ENCODE results near the gene CYP27A1. TPM values are rescaled to one million over a fixed set of nuclear protein-coding genes. Genes with fewer than 3 reads are reported as not detected.

CYP27A1 gene
- total RNA-seq, 1 donor from 2014 or later: 0.11 TPM

DNA sequence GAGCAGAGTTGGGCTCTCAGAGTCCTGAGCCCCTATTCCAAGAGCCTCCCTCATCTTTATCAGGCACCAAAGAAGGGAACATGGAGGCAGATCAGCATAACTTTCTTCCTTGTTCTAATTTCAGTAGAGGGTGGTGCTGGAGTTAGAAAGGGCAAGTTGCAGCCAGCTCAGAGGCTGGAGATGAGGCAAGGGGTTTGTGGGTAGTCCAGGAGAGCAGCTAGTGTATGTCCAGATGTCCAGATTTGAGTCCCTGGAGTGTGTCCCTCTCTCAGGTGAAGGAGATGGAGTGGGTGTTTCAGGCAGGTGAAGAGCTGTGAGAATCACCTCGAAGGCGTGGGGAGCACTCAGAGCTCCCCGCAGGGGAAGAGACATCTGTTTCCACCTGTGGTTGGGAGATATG is 50.1 kb downstream of the CYP27A1 start:
- Mint-ChIP-seq H3K9me3 (no peaks in the 10 kb centered on the region), H3K27ac (no peak overlapping the region), H3K4me1 (no peaks in the 10 kb centered on the region), H3K36me3 (no peaks in the 10 kb centered on the region), H3K4me3 (no peak overlapping the region), H3K27me3 (ENCODE audit: insufficient read depth, low read depth) (peaks cover 15% of the 10 kb centered on the region)
- TF ChIP-seq, protein P1, sequence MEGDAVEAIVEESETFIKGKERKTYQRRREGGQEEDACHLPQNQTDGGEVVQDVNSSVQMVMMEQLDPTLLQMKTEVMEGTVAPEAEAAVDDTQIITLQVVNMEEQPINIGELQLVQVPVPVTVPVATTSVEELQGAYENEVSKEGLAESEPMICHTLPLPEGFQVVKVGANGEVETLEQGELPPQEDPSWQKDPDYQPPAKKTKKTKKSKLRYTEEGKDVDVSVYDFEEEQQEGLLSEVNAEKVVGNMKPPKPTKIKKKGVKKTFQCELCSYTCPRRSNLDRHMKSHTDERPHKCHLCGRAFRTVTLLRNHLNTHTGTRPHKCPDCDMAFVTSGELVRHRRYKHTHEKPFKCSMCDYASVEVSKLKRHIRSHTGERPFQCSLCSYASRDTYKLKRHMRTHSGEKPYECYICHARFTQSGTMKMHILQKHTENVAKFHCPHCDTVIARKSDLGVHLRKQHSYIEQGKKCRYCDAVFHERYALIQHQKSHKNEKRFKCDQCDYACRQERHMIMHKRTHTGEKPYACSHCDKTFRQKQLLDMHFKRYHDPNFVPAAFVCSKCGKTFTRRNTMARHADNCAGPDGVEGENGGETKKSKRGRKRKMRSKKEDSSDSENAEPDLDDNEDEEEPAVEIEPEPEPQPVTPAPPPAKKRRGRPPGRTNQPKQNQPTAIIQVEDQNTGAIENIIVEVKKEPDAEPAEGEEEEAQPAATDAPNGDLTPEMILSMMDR (IDR thresholded peaks at IDR 0.05): no peak
- TF ChIP-seq EZH2 (IDR thresholded peaks at IDR 0.05): no peak
- no peak for TF ChIP-seq EZH2phosphoT487 (IDR thresholded peaks at IDR 0.05)
- Histone ChIP-seq H3F3A (ENCODE audit: low read depth) (no peaks in the 10 kb centered on the region), H3K27ac (no peak overlapping the region), H3K27me3 (peaks cover 22% of the 10 kb centered on the region), H3K36me3 (no peaks in the 10 kb centered on the region), H3K4me2 (no peak overlapping the region), H3K79me2 (ENCODE audit: low read depth) (no peaks in the 10 kb centered on the region), H3K4me3 (no peak overlapping the region), H2AFZ (replicated peaks) (no peak overlapping the region), H3K9ac (no peak overlapping the region), H4K20me1 (ENCODE audit: low read depth) (no peaks in the 10 kb centered on the region), H3K9me3 (ENCODE audit: low read depth) (no peaks in the 10 kb centered on the region), H3K4me1 (no peaks in the 10 kb centered on the region)
- DNase-seq (ENCODE audit: low spot score): no peak

DNA sequence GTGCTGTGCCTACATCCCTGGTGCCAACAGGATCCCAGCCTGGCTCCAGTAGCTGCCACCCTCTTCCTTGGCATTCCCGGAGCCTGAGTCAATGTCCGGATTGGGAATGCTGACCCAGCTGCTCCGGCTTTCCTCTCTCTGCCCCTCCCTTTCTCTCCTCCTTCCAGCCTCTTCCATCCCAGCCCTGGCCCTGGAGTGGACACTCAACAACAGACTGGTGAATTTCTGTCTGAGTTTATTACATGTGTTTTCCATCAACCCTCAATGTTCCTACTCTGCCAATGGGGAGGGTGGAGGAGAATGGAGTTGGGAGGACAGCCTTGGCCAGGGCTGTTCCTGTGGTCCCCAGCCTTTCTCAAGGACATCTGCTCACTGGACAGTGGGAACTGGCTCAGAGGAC is 50.6 kb downstream of the CYP27A1 start:
- peaks cover 15% of the 10 kb centered on the region for H3K27me3 Mint-ChIP-seq (ENCODE audit: insufficient read depth, low read depth)
- Histone ChIP-seq H3K4me2 (no peak overlapping the region), H3K9ac (no peak overlapping the region), H3K27me3 (peaks cover 25% of the 10 kb centered on the region), H3K27ac (no peak overlapping the region), H3K9me3 (ENCODE audit: low read depth) (no peaks in the 10 kb centered on the region), H3K4me3 (no peak overlapping the region), H3K79me2 (ENCODE audit: low read depth) (no peaks in the 10 kb centered on the region), H4K20me1 (ENCODE audit: low read depth) (no peaks in the 10 kb centered on the region), H3K4me1 (no peaks in the 10 kb centered on the region), H3F3A (ENCODE audit: low read depth) (no peaks in the 10 kb centered on the region), H2AFZ (replicated peaks) (no peak overlapping the region), H3K36me3 (no peaks in the 10 kb centered on the region)
- no peak overlapping the region for H3K27ac Mint-ChIP-seq
- TF ChIP-seq EZH2 (IDR thresholded peaks at IDR 0.05) (no peak), EZH2phosphoT487 (IDR thresholded peaks at IDR 0.05) (no peak)
- TF ChIP-seq, protein P1 (IDR thresholded peaks at IDR 0.05): no peak
- H3K9me3 Mint-ChIP-seq: peaks cover 1% of the 10 kb centered on the region
- no peak overlapping the region for H3K4me3 Mint-ChIP-seq
- no peaks in the 10 kb centered on the region for H3K4me1 Mint-ChIP-seq
- no peaks in the 10 kb centered on the region for H3K36me3 Mint-ChIP-seq
- DNase-seq (ENCODE audit: low spot score): no peak

DNA sequence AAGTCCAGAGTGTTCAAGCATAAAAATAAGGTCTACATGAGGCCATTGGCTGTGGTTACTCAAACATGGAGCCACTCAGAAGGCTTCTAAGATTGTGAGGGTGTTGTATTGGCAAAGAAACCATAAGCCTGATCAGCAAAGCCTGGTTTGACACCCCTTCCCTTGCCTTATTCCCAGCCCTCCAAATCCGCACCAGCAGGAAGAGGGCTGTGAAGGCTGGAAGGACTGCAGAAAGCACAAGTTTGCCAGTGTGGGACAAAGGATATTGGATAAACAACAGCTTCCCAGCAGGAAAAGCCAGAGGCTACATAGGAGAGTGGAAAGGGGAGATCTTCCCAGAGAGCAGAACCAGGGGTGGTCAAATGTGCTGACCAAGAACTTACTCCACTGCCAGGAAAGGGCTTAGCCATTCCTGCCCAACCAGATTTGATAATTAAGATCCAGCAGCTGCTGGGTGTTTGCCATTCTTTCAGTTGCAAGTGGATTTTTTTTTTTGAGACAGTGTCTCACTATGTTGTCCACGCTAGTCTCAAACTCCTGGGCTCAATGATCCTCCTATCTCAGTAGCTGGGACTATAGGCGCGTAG is 51.2 kb downstream of the CYP27A1 start:
- Histone ChIP-seq H3K4me3 (no peak overlapping the region), H3K9me3 (ENCODE audit: low read depth) (no peaks in the 10 kb centered on the region), H3K79me2 (ENCODE audit: low read depth) (no peaks in the 10 kb centered on the region), H3K9ac (no peak overlapping the region), H4K20me1 (ENCODE audit: low read depth) (no peaks in the 10 kb centered on the region), H3K27ac (no peak overlapping the region), H3K36me3 (no peaks in the 10 kb centered on the region), H3F3A (ENCODE audit: low read depth) (no peaks in the 10 kb centered on the region), H3K27me3 (peaks cover 31% of the 10 kb centered on the region), H2AFZ (replicated peaks) (no peak overlapping the region), H3K4me2 (no peak overlapping the region), H3K4me1 (no peaks in the 10 kb centered on the region)
- Mint-ChIP-seq H3K4me3 (no peak overlapping the region), H3K9me3 (peaks cover 3% of the 10 kb centered on the region), H3K27me3 (ENCODE audit: insufficient read depth, low read depth) (peaks cover 18% of the 10 kb centered on the region), H3K4me1 (no peaks in the 10 kb centered on the region), H3K36me3 (no peaks in the 10 kb centered on the region), H3K27ac (no peak overlapping the region)
- TF ChIP-seq, protein P1 (IDR thresholded peaks at IDR 0.05): no peak
- TF ChIP-seq EZH2phosphoT487 (IDR thresholded peaks at IDR 0.05) (no peak), EZH2 (IDR thresholded peaks at IDR 0.05) (no peak)
- no peak for DNase-seq (ENCODE audit: low spot score)

Measured in neural progenitor cell (in vitro differentiated cells).